GM23338 (cell line): ENCODE results near the gene HHATL. TPM values are rescaled to one million over a fixed set of nuclear protein-coding genes. Genes with fewer than 3 reads are reported as not detected.

Source experiments
- ATAC-seq: fragments of 200-7000 bp; cut with Tn5 transposase; 3 replicates; pipeline ENCODE4 v1.9.1; 2020
- DNase-seq: peaks from one replicate; pipeline ENCODE4 v3.0.0-alpha.2; 2015; ENCODE audit warnings: low spot score
- H2AFZ ChIP-seq: fragments of 200-600 bp; sonication (generic); 2 replicates; pipeline ENCODE4 v1.8.0; 2016; ENCODE audit warnings: antibody characterized with exemption, mild to moderate bottlenecking, moderate library complexity
- H3F3A ChIP-seq: fragments of 200-600 bp; sonication (generic); replicated peaks from 2 replicates; pipeline ENCODE4 v1.8.0; 2017; ENCODE audit warnings: antibody characterized with exemption, mixed run types, low read depth
- H3K27ac ChIP-seq: fragments of 200-600 bp; sonication (generic); 2 replicates; pipeline ENCODE4 v1.6.1; 2016; ENCODE audit warnings: low read depth
- H3K27me3 ChIP-seq: fragments of 200-600 bp; sonication (generic); 2 replicates; pipeline ENCODE4 v1.8.0; 2016; ENCODE audit warnings: mild to moderate bottlenecking, mixed run types, moderate library complexity; ENCODE audit not compliant: insufficient read depth
- H3K36me3 ChIP-seq: fragments of 200-600 bp; sonication (generic); 2 replicates; pipeline ENCODE4 v1.8.0; 2016; ENCODE audit warnings: mild to moderate bottlenecking; ENCODE audit not compliant: insufficient read depth
- H3K4me1 ChIP-seq: fragments of 200-600 bp; sonication (generic); 2 replicates; pipeline ENCODE4 v1.8.0; 2016; ENCODE audit warnings: mild to moderate bottlenecking, moderate library complexity; ENCODE audit not compliant: insufficient read depth
- H3K4me2 ChIP-seq: fragments of 200-600 bp; sonication (generic); 2 replicates; pipeline ENCODE4 v1.7.1; 2017; ENCODE audit warnings: mixed run types
- H3K4me3 ChIP-seq: fragments of 200-600 bp; sonication (generic); 2 replicates; pipeline ENCODE4 v1.6.1; 2016; ENCODE audit warnings: mixed run types
- H3K79me2 ChIP-seq: fragments of 200-600 bp; sonication (generic); replicated peaks from 2 replicates; pipeline ENCODE4 v1.8.0; 2017; ENCODE audit warnings: mild to moderate bottlenecking; ENCODE audit not compliant: insufficient read depth
- H3K9me2 ChIP-seq: fragments of 200-600 bp; sonication (generic); 2 replicates; pipeline ENCODE4 v1.8.0; 2017; ENCODE audit not compliant: insufficient read depth
- H4K20me1 ChIP-seq: fragments of 200-600 bp; sonication (generic); replicated peaks from 2 replicates; pipeline ENCODE4 v1.8.0; 2017; ENCODE audit warnings: mild to moderate bottlenecking; ENCODE audit not compliant: insufficient read depth
- H3K27ac Mint-ChIP-seq: 2 replicates; pipeline ENCODE4 v1.8.0; 2020; ENCODE audit warnings: inconsistent platforms, mild to moderate bottlenecking, moderate library complexity, mixed read lengths
- H3K27me3 Mint-ChIP-seq: 3 replicates; pipeline ENCODE4 v1.8.0; 2022; ENCODE audit warnings: low read depth, mild to moderate bottlenecking, moderate library complexity, mixed read lengths, inconsistent platforms; ENCODE audit not compliant: insufficient read depth, poor library complexity
- H3K36me3 Mint-ChIP-seq: 3 replicates; pipeline ENCODE4 v1.8.0; 2021; ENCODE audit warnings: low read depth, mild to moderate bottlenecking, inconsistent platforms, moderate library complexity, mixed read lengths
- H3K4me1 Mint-ChIP-seq: 3 replicates; pipeline ENCODE4 v1.8.0; 2020; ENCODE audit warnings: mild to moderate bottlenecking, inconsistent platforms, mixed read lengths
- H3K4me3 Mint-ChIP-seq: 3 replicates; pipeline ENCODE4 v1.8.0; 2021; ENCODE audit warnings: moderate library complexity, mild to moderate bottlenecking, inconsistent platforms, mixed read lengths
- H3K9me3 Mint-ChIP-seq: 3 replicates; pipeline ENCODE4 v1.8.0; 2020; ENCODE audit warnings: moderate library complexity, mild to moderate bottlenecking, inconsistent platforms, mixed read lengths
- CREB1 ChIP-seq: fragments of 250-450 bp; sonication (Bioruptor Pico); IDR thresholded peaks from 2 replicates; pipeline ENCODE4 v1.5.0; 2020; ENCODE audit warnings: low read depth, mild to moderate bottlenecking, moderate library complexity
- CTCF ChIP-seq, 2 experiments: fragments of 200-600 bp in 1 of 2; sonication (generic) in 1 of 2; conservative IDR thresholded peaks; 2 replicates each; pipeline versions ENCODE4 v1.5.1 to v1.6.1; 2016 to 2017; ENCODE audit warnings: antibody characterized with exemption in 2 of 2, low read depth in 2 of 2, mild to moderate bottlenecking in 2 of 2, moderate library complexity in 1 of 2
- EZH2 ChIP-seq: fragments of 200-600 bp; sonication (generic); IDR thresholded peaks from one replicate; pipeline ENCODE4 v1.8.0; 2017; ENCODE audit warnings: antibody characterized with exemption, mild to moderate bottlenecking, low read depth; ENCODE audit not compliant: unreplicated experiment
- EZH2phosphoT487 ChIP-seq: fragments of 200-600 bp; sonication (generic); IDR thresholded peaks from one replicate; pipeline ENCODE4 v1.8.1; 2018; ENCODE audit warnings: antibody characterized with exemption; ENCODE audit not compliant: unreplicated experiment
- JUNB ChIP-seq: IDR thresholded peaks from one replicate; pipeline ENCODE4 v1.6.1; 2016; ENCODE audit warnings: antibody characterized with exemption; ENCODE audit not compliant: unreplicated experiment
- NANOG ChIP-seq: IDR thresholded peaks from 2 replicates; pipeline ENCODE4 v1.6.1; 2016; ENCODE audit warnings: antibody characterized with exemption, borderline replicate concordance
- POLR2AphosphoS5 ChIP-seq: IDR thresholded peaks from 2 replicates; pipeline ENCODE4 v1.6.1; 2016; ENCODE audit warnings: antibody characterized with exemption, low read depth
- REST ChIP-seq: IDR thresholded peaks from one replicate; pipeline ENCODE4 v1.6.1; 2018; ENCODE audit warnings: antibody characterized with exemption; ENCODE audit not compliant: unreplicated experiment
- STAT1 ChIP-seq: IDR thresholded peaks from one replicate; pipeline ENCODE4 v1.6.1; 2016; ENCODE audit warnings: antibody characterized with exemption; ENCODE audit not compliant: unreplicated experiment
- ZNF114 ChIP-seq: fragments of 250-450 bp; sonication (Bioruptor Pico); IDR thresholded peaks from 2 replicates; pipeline ENCODE4 v1.5.0; 2020; ENCODE audit warnings: mild to moderate bottlenecking, moderate library complexity
- ZNF331 ChIP-seq: fragments of 250-450 bp; sonication (Bioruptor Pico); IDR thresholded peaks from 2 replicates; pipeline ENCODE4 v1.5.0; 2020; ENCODE audit warnings: low read depth, mild to moderate bottlenecking, moderate library complexity
- ZNF462 ChIP-seq: fragments of 250-450 bp; sonication (Bioruptor Pico); IDR thresholded peaks from 2 replicates; pipeline ENCODE4 v1.5.0; 2020; ENCODE audit warnings: mild to moderate bottlenecking, moderate library complexity
- polyA plus RNA-seq: library from polyadenylated mRNA; unstranded; fragments of >200 nt; fragmentation: Nextera tagmentation; extraction: Ambion mirVana; gene quantifications from 2 replicates; pipeline ENCODE4 v1.2.1, GENCODE V29; 2016
- total RNA-seq: library from RNA; depleted of rRNA; stranded (reverse); fragments of >200 nt; shearing (Covaris generic); gene quantifications from 2 replicates; pipeline ENCODE4 v1.2.3, GENCODE V29; 2014
- TF ChIP-seq, protein P1 (sequence below): IDR thresholded peaks from 2 replicates; pipeline ENCODE4 v1.6.1; 2016; ENCODE audit warnings: antibody characterized with exemption

The HHATL gene
- total and polyA plus RNA-seq, 2 experiments from 2014 or later = not detected

DNA sequence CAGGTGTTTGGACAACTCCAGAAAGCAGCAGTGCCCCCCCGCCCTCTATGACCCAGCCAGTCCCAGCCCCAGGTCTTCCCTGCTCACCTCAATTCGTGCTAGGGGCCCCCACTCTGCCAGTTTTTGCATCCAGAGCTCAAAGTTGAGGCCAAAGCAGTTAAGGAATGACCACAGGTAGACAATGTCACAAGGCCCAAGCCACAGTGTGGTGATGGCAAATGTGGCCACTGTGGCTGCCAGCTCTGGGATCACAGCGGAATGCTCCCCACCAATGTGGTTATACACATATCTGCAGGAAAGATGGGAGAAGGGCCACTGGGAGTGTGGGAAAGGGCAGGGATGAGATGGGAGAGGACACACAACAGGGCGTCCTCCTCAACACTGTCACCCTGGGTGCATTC, 9.1 kb downstream of the HHATL start:
- H3K36me3 Mint-ChIP-seq = no peaks in the 10 kb centered on the region
- TF ChIP-seq CREB1 (CRISPR knock-in tag) (no peak), JUNB (no peak), REST (no peak), CTCF (conservative IDR thresholded peaks at IDR 0.05; ENCODE audit: low read depth in 2 of 2) (no peak), EZH2 (no peak), ZNF462 (no peak), NANOG (no peak), POLR2AphosphoS5 (no peak), ZNF331 (CRISPR knock-in tag) (no peak), STAT1 (no peak), EZH2phosphoT487 (no peak), ZNF114 (CRISPR knock-in tag) (no peak)
- TF ChIP-seq, protein P1, sequence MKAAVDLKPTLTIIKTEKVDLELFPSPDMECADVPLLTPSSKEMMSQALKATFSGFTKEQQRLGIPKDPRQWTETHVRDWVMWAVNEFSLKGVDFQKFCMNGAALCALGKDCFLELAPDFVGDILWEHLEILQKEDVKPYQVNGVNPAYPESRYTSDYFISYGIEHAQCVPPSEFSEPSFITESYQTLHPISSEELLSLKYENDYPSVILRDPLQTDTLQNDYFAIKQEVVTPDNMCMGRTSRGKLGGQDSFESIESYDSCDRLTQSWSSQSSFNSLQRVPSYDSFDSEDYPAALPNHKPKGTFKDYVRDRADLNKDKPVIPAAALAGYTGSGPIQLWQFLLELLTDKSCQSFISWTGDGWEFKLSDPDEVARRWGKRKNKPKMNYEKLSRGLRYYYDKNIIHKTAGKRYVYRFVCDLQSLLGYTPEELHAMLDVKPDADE = no peak
- Histone ChIP-seq H3K79me2 (no peaks in the 10 kb centered on the region), H3K4me3 (no peak overlapping the region), H3F3A (no peaks in the 10 kb centered on the region), H3K27me3 (no peaks in the 10 kb centered on the region), H3K36me3 (no peaks in the 10 kb centered on the region), H3K4me2 (no peak overlapping the region), H3K27ac (no peak overlapping the region), H2AFZ (no peak overlapping the region), H4K20me1 (no peaks in the 10 kb centered on the region), H3K9me2 (no peaks in the 10 kb centered on the region), H3K4me1 (no peaks in the 10 kb centered on the region)
- peaks cover 12% of the 10 kb centered on the region for H3K27me3 Mint-ChIP-seq
- ATAC-seq (no peak), DNase-seq (no peak)
- no peak overlapping the region for H3K4me3 Mint-ChIP-seq
- H3K27ac Mint-ChIP-seq = no peak overlapping the region
- peaks cover 16% of the 10 kb centered on the region for H3K4me1 Mint-ChIP-seq
- no peaks in the 10 kb centered on the region for H3K9me3 Mint-ChIP-seq
